Endodermal cell (in vitro differentiated cells): Measurements from ENCODE around the gene TEKTIP1. TPM values are rescaled to one million over a fixed set of nuclear protein-coding genes. Genes with fewer than 3 reads are reported as not detected.

Source experiments
- DNase-seq: peaks from one replicate; pipeline ENCODE4 v3.0.0-alpha.2; 2017
- H3K27ac ChIP-seq: 2 replicates; pipeline ENCODE4 v1.5.1; 2013; ENCODE audit warnings: mild to moderate bottlenecking, low read depth, low read length, moderate library complexity
- H3K27me3 ChIP-seq: 2 replicates; pipeline ENCODE4 v1.6.1; 2013; ENCODE audit warnings: mild to moderate bottlenecking, low read length, moderate library complexity; ENCODE audit not compliant: insufficient read depth, control insufficient read depth, poor library complexity, severe bottlenecking
- H3K36me3 ChIP-seq: 2 replicates; pipeline ENCODE4 v1.7.0; 2013; ENCODE audit warnings: mild to moderate bottlenecking, low read length, moderate library complexity; ENCODE audit not compliant: control insufficient read depth, insufficient read depth
- H3K4me1 ChIP-seq: one replicate; pipeline ENCODE4 v1.7.0; 2013; ENCODE audit warnings: low read length; ENCODE audit not compliant: control insufficient read depth, insufficient read depth
- H3K4me3 ChIP-seq: 2 replicates; pipeline ENCODE4 v1.5.1; 2013; ENCODE audit warnings: mild to moderate bottlenecking, low read length, moderate library complexity
- H3K9ac ChIP-seq: 2 replicates; pipeline ENCODE4 v1.6.1; 2013; ENCODE audit warnings: mild to moderate bottlenecking, low read length, moderate library complexity; ENCODE audit not compliant: poor library complexity, severe bottlenecking; ENCODE audit errors: extremely low read depth
- H3K9me3 ChIP-seq: 2 replicates; pipeline ENCODE4 v1.6.1; 2013; ENCODE audit warnings: mild to moderate bottlenecking, low read length, moderate library complexity; ENCODE audit not compliant: control insufficient read depth
- H3K27ac Mint-ChIP-seq: 2 replicates; pipeline ENCODE4 v1.8.0; 2020; ENCODE audit warnings: mixed read lengths
- H3K27me3 Mint-ChIP-seq: 2 replicates; pipeline ENCODE4 v1.8.0; 2021; ENCODE audit warnings: mild to moderate bottlenecking, mixed read lengths; ENCODE audit not compliant: insufficient read depth
- H3K36me3 Mint-ChIP-seq: 2 replicates; pipeline ENCODE4 v1.8.0; 2020; ENCODE audit warnings: low read depth, mixed read lengths
- H3K4me1 Mint-ChIP-seq: 2 replicates; pipeline ENCODE4 v1.8.0; 2020; ENCODE audit warnings: mixed read lengths
- H3K4me3 Mint-ChIP-seq: 2 replicates; pipeline ENCODE4 v1.8.0; 2020; ENCODE audit warnings: mild to moderate bottlenecking, moderate library complexity, mixed read lengths
- H3K9me3 Mint-ChIP-seq: 2 replicates; pipeline ENCODE4 v1.8.0; 2020; ENCODE audit warnings: mild to moderate bottlenecking, mixed read lengths
- CTCF ChIP-seq: fragments of 200-600 bp; sonication (generic); conservative IDR thresholded peaks from 2 replicates; pipeline ENCODE4 v1.5.0; 2021; ENCODE audit warnings: antibody characterized with exemption, mild to moderate bottlenecking
- WGBS, 2 experiments: methylation state at CpG; one replicate each; pipeline versions ENCODE4 v1.1.5 to v1.1.7; 2013; ENCODE audit warnings: missing lambda C conversion rate in 2 of 2, mixed read lengths in 1 of 2; ENCODE audit not compliant: insufficient coverage in 1 of 2, insufficient read length in 1 of 2; 5-methylcytosine and 5-hydroxymethylcytosine counted together
- total RNA-seq, 2 donors: library from RNA; stranded (reverse); fragmentation: NEBNext Ultra II Directional in 1 of 2; extraction: Animal tissue kit (Norgen Biotek cat#: 25700) in 1 of 2; gene quantifications; 2 replicates in 1 of 2; 3 replicates in 1 of 2; pipeline ENCODE4 v1.2.1, GENCODE V29; 2021

Gene TEKTIP1
- total RNA-seq, 2 donors from 2014 or later, result 4.6 to 5.7 TPM

- Histone ChIP-seq H3K9me3 (no peaks in the 10 kb centered on the region), H3K4me1 (no peaks in the 10 kb centered on the region), H3K27me3 (no peaks in the 10 kb centered on the region), H3K4me3 (no peak overlapping the region), H3K36me3 (peaks cover 20% of the 10 kb centered on the region), H3K27ac (no peak overlapping the region), H3K9ac (no peak overlapping the region)
- H3K27ac Mint-ChIP-seq, result no peak overlapping the region
- H3K27me3 Mint-ChIP-seq, result no peaks in the 10 kb centered on the region
- peaks cover 14% of the 10 kb centered on the region for H3K36me3 Mint-ChIP-seq
- H3K4me3 Mint-ChIP-seq, result no peak overlapping the region
- WGBS, 2 experiments, result 93% methylated on average over 2 of the region's 2 CpGs; no CpG with 5 or more reads in 1 of the 2 experiments
- TF ChIP-seq CTCF, result no peak
- H3K4me1 Mint-ChIP-seq, result peaks cover 5% of the 10 kb centered on the region
- no peaks in the 10 kb centered on the region for H3K9me3 Mint-ChIP-seq
- no peak for DNase-seq
These were observed 21.3 kb upstream of the TEKTIP1 start for GRCh38 chr19:3517638-3518037.

- Histone ChIP-seq H3K27me3 (no peaks in the 10 kb centered on the region), H3K4me3 (no peak overlapping the region), H3K9ac (no peak overlapping the region), H3K27ac (no peak overlapping the region), H3K9me3 (no peaks in the 10 kb centered on the region), H3K36me3 (peaks cover 19% of the 10 kb centered on the region), H3K4me1 (no peaks in the 10 kb centered on the region)
- Mint-ChIP-seq H3K27ac (no peak overlapping the region), H3K27me3 (no peaks in the 10 kb centered on the region), H3K4me1 (peaks cover 5% of the 10 kb centered on the region), H3K9me3 (no peaks in the 10 kb centered on the region), H3K4me3 (no peak overlapping the region), H3K36me3 (peaks cover 14% of the 10 kb centered on the region)
- peak; percentile 62 for DNase-seq
- TF ChIP-seq CTCF, result no peak
- WGBS, 2 experiments, result 79 to 82% methylated on average over 7 to 10 of the region's 10 CpGs
These were observed 20.7 kb upstream of the TEKTIP1 start for GRCh38 chr19:3518255-3518654.

- H3K9ac ChIP-seq, result no peak overlapping the region
- no peak overlapping the region for H3K4me3 ChIP-seq
These were observed 20.3 kb upstream of the TEKTIP1 start for GRCh38 chr19:3518659-3519058.

More at GRCh38 chr19:3518659-3519058, 20.3 kb upstream of the TEKTIP1 start:
- Histone ChIP-seq H3K9me3 (no peaks in the 10 kb centered on the region), H3K27me3 (no peaks in the 10 kb centered on the region), H3K36me3 (peaks cover 15% of the 10 kb centered on the region), H3K27ac (no peak overlapping the region), H3K4me1 (no peaks in the 10 kb centered on the region)
- no peak for DNase-seq
- Mint-ChIP-seq H3K27me3 (no peaks in the 10 kb centered on the region), H3K4me3 (no peak overlapping the region), H3K27ac (peak overlapping the region; percentile 58), H3K9me3 (no peaks in the 10 kb centered on the region), H3K4me1 (peaks cover 5% of the 10 kb centered on the region), H3K36me3 (peaks cover 14% of the 10 kb centered on the region)
- 89 to 100% methylated on average over 2 of the region's 2 CpGs for WGBS, 2 experiments
- no peak for TF ChIP-seq CTCF
